Testis (tissue), 3 donors: ENCODE results near the gene STEAP3. TPM values are rescaled to one million over a fixed set of nuclear protein-coding genes. Genes with fewer than 3 reads are reported as not detected.
"Not testable (repeated sequence)": the region's sequence is repeated elsewhere in the genome, so short reads cannot be mapped to it uniquely, and the experiment has no call there.

Experiments used
- DNase-seq: peaks from one replicate; pipeline ENCODE4 v3.0.0-alpha.2; 2019
- H3K27ac ChIP-seq, 2 donors: fragments of 200-600 bp; sonication (generic); one replicate each; pipeline ENCODE4 v1.5.1; 2019
- H3K27me3 ChIP-seq: fragments of 200-600 bp; sonication (generic); one replicate; pipeline ENCODE4 v1.5.1; 2019
- H3K36me3 ChIP-seq: fragments of 200-600 bp; sonication (generic); one replicate; pipeline ENCODE4 v1.5.1; 2017; ENCODE audit warnings: low read depth; ENCODE audit errors: missing control alignments
- H3K4me1 ChIP-seq: fragments of 200-600 bp; sonication (generic); one replicate; pipeline ENCODE4 v1.5.1; 2019
- H3K4me3 ChIP-seq, 2 donors: fragments of 200-600 bp; sonication (generic); one replicate each; pipeline ENCODE4 v1.5.1; 2017 to 2019
- H3K9me3 ChIP-seq: fragments of 200-600 bp; sonication (generic); one replicate; pipeline ENCODE4 v1.5.1; 2017
- CTCF ChIP-seq, 3 experiments: fragments of 450-650 bp in 2 of 3; fragments of 200-600 bp in 1 of 3; sonication (generic) in 1 of 3; IDR thresholded peaks; one replicate each; pipeline ENCODE4 v1.5.1; 2016 to 2019; ENCODE audit warnings: antibody characterized with exemption in 3 of 3, mild to moderate bottlenecking in 2 of 3, moderate library complexity in 1 of 3
- POLR2A ChIP-seq: fragments of 450-650 bp; IDR thresholded peaks from one replicate; pipeline ENCODE4 v1.6.1; 2017; ENCODE audit warnings: antibody characterized with exemption, mild to moderate bottlenecking, moderate library complexity
- WGBS, 2 donors: methylation state at CpG; one replicate each; pipeline ENCODE4 v1.1.5; 2018; 5-methylcytosine and 5-hydroxymethylcytosine counted together
- intact Hi-C: fragments of 100-400 bp; cut with DNase I; formaldehyde crosslinking; loops from one replicate; pipeline ENCODE4 v1.15.1; 2023; ENCODE audit warnings: low total_unique reads
- polyA plus RNA-seq: library from polyadenylated mRNA; stranded (reverse); fragments of 350-450 nt; fragmentation: Illumina TruSeq; extraction: RNeasy Lipid Tissue Mini Kit (QIAGEN cat#74804); gene quantifications from one replicate; pipeline ENCODE4 v1.2.3, GENCODE V29; 2014; ENCODE audit warnings: low read depth, low replicate concordance; ENCODE audit not compliant: insufficient read depth
- total RNA-seq, 2 donors: library from RNA; depleted of rRNA; stranded (reverse); fragments of >200 nt; gene quantifications; one replicate each; pipeline ENCODE4 v1.2.3, GENCODE V29; 2016

STEAP3 gene
- total and polyA plus RNA-seq, 3 donors from 2014 or later = 5.1 to 11.9 (median 5.6) TPM

- Histone ChIP-seq H3K4me1 (no peaks in the 10 kb centered on the region), H3K27ac (no peak overlapping the region), H3K36me3 (no peaks in the 10 kb centered on the region), H3K4me3 (no peak overlapping the region), H3K9me3 (no peaks in the 10 kb centered on the region), H3K27me3 (no peaks in the 10 kb centered on the region)
- TF ChIP-seq POLR2A = no peak
- TF ChIP-seq CTCF (IDR thresholded peaks at IDR 0.05) = no peak
- WGBS, 2 donors = 88 to 94% methylated on average over 6 of the region's 6 CpGs
- intact Hi-C loops = no loop called here
- peak; percentile 9 for DNase-seq
Observed at GRCh38 chr2:119265693-119266066, 42.0 kb downstream of the STEAP3 start.

GRCh38 chr2:119266091-119266589 is 42.5 kb downstream of the STEAP3 start:
- 88 to 95% methylated on average over 8 of the region's 8 CpGs for WGBS, 2 donors
- TF ChIP-seq POLR2A (no peak), CTCF (IDR thresholded peaks at IDR 0.05) (no peak)
- Histone ChIP-seq H3K4me1 (no peaks in the 10 kb centered on the region), H3K27me3 (no peaks in the 10 kb centered on the region), H3K9me3 (no peaks in the 10 kb centered on the region), H3K36me3 (no peaks in the 10 kb centered on the region), H3K27ac (no peak overlapping the region), H3K4me3 (no peak overlapping the region)
- intact Hi-C loops = no loop called here
- DNase-seq = peak; percentile 11

GRCh38 chr2:119267604-119268003 is 44.0 kb downstream of the STEAP3 start:
- peak; percentile 10 for DNase-seq
- Histone ChIP-seq H3K4me1 (no peaks in the 10 kb centered on the region), H3K36me3 (no peaks in the 10 kb centered on the region), H3K4me3 (no peak overlapping the region), H3K27me3 (no peaks in the 10 kb centered on the region), H3K27ac (no peak overlapping the region), H3K9me3 (no peaks in the 10 kb centered on the region)
- intact Hi-C loops = no loop called here
- no peak for TF ChIP-seq POLR2A
- TF ChIP-seq CTCF (IDR thresholded peaks at IDR 0.05) = no peak

GRCh38 chr2:119276864-119277263 is 53.2 kb downstream of the STEAP3 start:
- Histone ChIP-seq H3K4me3 (no peak overlapping the region), H3K9me3 (no peaks in the 10 kb centered on the region), H3K36me3 (no peaks in the 10 kb centered on the region), H3K27me3 (no peaks in the 10 kb centered on the region), H3K27ac (no peak overlapping the region), H3K4me1 (no peaks in the 10 kb centered on the region)
- TF ChIP-seq POLR2A (no peak), CTCF (IDR thresholded peaks at IDR 0.05) (no peak)
- 79 to 80% methylated on average over 8 of the region's 8 CpGs for WGBS, 2 donors
- intact Hi-C loops = no loop called here
- no peak for DNase-seq

- H3K27me3 ChIP-seq, H3K36me3 ChIP-seq, H3K4me1 ChIP-seq, DNase-seq, H3K9me3 ChIP-seq, H3K4me3 ChIP-seq, H3K27ac ChIP-seq, intact Hi-C loops: not testable (repeated sequence)
- 91 to 93% methylated on average over 2 of the region's 2 CpGs for WGBS, 2 donors
Observed at GRCh38 chr2:119278385-119278784, 54.8 kb downstream of the STEAP3 start.
